Ishikawa (cell line): ENCODE results near the gene PSMA2.

Source experiments
- CEBPB ChIP-seq: IDR thresholded peaks from 2 replicates; pipeline ENCODE4 v1.6.1; 2012
- CREB1 ChIP-seq: IDR thresholded peaks from 2 replicates; pipeline ENCODE4 v1.6.1; 2012; ENCODE audit warnings: low read depth
- EGR1 ChIP-seq: IDR thresholded peaks from 2 replicates; pipeline ENCODE4 v1.6.1; 2012
- EP300 ChIP-seq: IDR thresholded peaks from 2 replicates; pipeline ENCODE4 v1.6.1; 2012; ENCODE audit warnings: borderline replicate concordance
- FOXM1 ChIP-seq: IDR thresholded peaks from 2 replicates; pipeline ENCODE4 v1.6.1; 2012; ENCODE audit warnings: low read depth, borderline replicate concordance
- MAX ChIP-seq: IDR thresholded peaks from 2 replicates; pipeline ENCODE4 v1.6.1; 2012
- NFIC ChIP-seq: IDR thresholded peaks from 2 replicates; pipeline ENCODE4 v1.6.1; 2012
- RAD21 ChIP-seq: IDR thresholded peaks from 2 replicates; pipeline ENCODE4 v1.6.1; 2012; ENCODE audit warnings: low read depth
- TAF1 ChIP-seq: IDR thresholded peaks from 2 replicates; pipeline ENCODE4 v1.6.1; 2012; ENCODE audit warnings: low read depth, mild to moderate bottlenecking
- TCF12 ChIP-seq: IDR thresholded peaks from 2 replicates; pipeline ENCODE4 v1.6.1; 2012; ENCODE audit warnings: low read depth
- TEAD4 ChIP-seq: IDR thresholded peaks from 2 replicates; pipeline ENCODE4 v1.6.1; 2012
- YY1 ChIP-seq: IDR thresholded peaks from 2 replicates; pipeline ENCODE4 v1.6.1; 2012; ENCODE audit warnings: low read depth
- ZBTB7A ChIP-seq: IDR thresholded peaks from 2 replicates; pipeline ENCODE4 v1.6.1; 2012; ENCODE audit warnings: low read depth
- TF ChIP-seq, protein P1 (sequence below): IDR thresholded peaks from 2 replicates; pipeline ENCODE4 v1.6.1; 2012; ENCODE audit warnings: low read depth, mild to moderate bottlenecking
- TF ChIP-seq, protein P2 (sequence below): IDR thresholded peaks from 2 replicates; pipeline ENCODE4 v1.6.1; 2012

PSMA2 gene

GRCh38 chr7:42940985-42941847 is 9.2 kb upstream of the PSMA2 start:
- TF ChIP-seq EP300 (no peak), RAD21 (peak; percentile 92)

- TF ChIP-seq FOXM1 = no peak
- TF ChIP-seq, protein P1, sequence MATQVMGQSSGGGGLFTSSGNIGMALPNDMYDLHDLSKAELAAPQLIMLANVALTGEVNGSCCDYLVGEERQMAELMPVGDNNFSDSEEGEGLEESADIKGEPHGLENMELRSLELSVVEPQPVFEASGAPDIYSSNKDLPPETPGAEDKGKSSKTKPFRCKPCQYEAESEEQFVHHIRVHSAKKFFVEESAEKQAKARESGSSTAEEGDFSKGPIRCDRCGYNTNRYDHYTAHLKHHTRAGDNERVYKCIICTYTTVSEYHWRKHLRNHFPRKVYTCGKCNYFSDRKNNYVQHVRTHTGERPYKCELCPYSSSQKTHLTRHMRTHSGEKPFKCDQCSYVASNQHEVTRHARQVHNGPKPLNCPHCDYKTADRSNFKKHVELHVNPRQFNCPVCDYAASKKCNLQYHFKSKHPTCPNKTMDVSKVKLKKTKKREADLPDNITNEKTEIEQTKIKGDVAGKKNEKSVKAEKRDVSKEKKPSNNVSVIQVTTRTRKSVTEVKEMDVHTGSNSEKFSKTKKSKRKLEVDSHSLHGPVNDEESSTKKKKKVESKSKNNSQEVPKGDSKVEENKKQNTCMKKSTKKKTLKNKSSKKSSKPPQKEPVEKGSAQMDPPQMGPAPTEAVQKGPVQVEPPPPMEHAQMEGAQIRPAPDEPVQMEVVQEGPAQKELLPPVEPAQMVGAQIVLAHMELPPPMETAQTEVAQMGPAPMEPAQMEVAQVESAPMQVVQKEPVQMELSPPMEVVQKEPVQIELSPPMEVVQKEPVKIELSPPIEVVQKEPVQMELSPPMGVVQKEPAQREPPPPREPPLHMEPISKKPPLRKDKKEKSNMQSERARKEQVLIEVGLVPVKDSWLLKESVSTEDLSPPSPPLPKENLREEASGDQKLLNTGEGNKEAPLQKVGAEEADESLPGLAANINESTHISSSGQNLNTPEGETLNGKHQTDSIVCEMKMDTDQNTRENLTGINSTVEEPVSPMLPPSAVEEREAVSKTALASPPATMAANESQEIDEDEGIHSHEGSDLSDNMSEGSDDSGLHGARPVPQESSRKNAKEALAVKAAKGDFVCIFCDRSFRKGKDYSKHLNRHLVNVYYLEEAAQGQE = no peak
- no peak for TF ChIP-seq ZBTB7A
- TF ChIP-seq EP300 = no peak
- TF ChIP-seq TAF1 = no peak
- no peak for TF ChIP-seq NFIC
- TF ChIP-seq, protein P2, sequence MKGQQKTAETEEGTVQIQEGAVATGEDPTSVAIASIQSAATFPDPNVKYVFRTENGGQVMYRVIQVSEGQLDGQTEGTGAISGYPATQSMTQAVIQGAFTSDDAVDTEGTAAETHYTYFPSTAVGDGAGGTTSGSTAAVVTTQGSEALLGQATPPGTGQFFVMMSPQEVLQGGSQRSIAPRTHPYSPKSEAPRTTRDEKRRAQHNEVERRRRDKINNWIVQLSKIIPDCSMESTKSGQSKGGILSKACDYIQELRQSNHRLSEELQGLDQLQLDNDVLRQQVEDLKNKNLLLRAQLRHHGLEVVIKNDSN = no peak
- TF ChIP-seq MAX = no peak
- TF ChIP-seq CREB1 = no peak
- no peak for TF ChIP-seq TCF12
- no peak for TF ChIP-seq CEBPB
- TF ChIP-seq TEAD4 = no peak
- no peak for TF ChIP-seq YY1
- TF ChIP-seq RAD21 = no peak
- TF ChIP-seq EGR1 = no peak
Observed at GRCh38 chr7:42939457-42940240, 7.7 kb upstream of the PSMA2 start.

GRCh38 chr7:42935861-42936260 is 3.9 kb upstream of the PSMA2 start:
- no peak for TF ChIP-seq FOXM1
- no peak for TF ChIP-seq RAD21

GRCh38 chr7:42934291-42934690 is 2.3 kb upstream of the PSMA2 start:
- TF ChIP-seq EP300 = no peak
- no peak for TF ChIP-seq FOXM1
- TF ChIP-seq TEAD4 = no peak
- TF ChIP-seq EGR1 = no peak
- TF ChIP-seq CEBPB = no peak
- no peak for TF ChIP-seq TCF12
- no peak for TF ChIP-seq ZBTB7A
- no peak for TF ChIP-seq TAF1
- TF ChIP-seq, protein P2 = no peak
- TF ChIP-seq CREB1 = no peak
- TF ChIP-seq MAX = no peak
- no peak for TF ChIP-seq YY1
- no peak for TF ChIP-seq NFIC
- no peak for TF ChIP-seq RAD21
- TF ChIP-seq, protein P1 = no peak

DNA sequence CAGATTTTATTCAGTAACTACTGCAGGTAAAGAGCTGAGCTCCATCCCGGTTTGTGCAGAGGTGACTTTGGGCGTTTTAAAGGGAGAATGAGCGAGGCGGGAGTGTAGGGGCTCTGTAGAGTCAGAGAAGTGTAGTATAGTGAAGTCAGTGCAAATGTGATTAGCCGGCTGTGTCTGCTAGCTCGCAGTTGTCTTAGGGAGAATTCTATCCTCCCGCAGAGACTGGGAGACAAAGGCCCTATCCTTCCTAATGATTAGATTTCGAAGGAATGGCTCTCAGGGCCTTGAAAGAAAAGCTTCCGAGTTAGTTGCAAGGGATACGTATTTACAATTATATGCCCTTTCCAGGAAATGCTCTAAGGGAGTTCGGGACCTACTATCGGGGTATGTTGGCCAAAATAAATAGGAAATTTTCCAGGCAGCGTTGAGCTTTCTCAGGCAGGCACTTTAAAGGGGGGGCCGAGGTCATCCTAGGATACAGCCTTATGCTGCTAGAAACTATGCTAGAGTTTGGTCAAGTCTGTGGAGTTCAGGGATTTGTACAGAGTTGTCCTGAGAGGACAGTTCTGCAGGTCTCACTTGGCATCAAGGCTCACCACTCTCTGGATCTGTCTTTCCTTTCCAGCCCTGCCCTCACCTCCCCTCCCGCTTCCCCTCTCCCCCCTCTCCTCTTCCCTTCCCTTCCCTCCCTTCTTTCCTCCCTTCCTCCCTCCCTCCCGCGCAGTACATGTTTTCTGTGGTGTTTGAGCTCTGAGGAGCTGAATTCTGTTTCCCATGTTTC is 1.0 kb upstream of the PSMA2 start:
- TF ChIP-seq EGR1 (no peak), RAD21 (no peak), TAF1 (no peak), TCF12 (no peak), CREB1 (no peak), FOXM1 (no peak), EP300 (no peak)
- TF ChIP-seq, protein P2 = no peak
- TF ChIP-seq, protein P1 = no peak
